ENCODE results near the gene STAB2.

GRCh38 chr12:103647267-103647666 lies 60.2 kb downstream of the STAB2 start:
- TF ChIP-seq, protein P1, sequence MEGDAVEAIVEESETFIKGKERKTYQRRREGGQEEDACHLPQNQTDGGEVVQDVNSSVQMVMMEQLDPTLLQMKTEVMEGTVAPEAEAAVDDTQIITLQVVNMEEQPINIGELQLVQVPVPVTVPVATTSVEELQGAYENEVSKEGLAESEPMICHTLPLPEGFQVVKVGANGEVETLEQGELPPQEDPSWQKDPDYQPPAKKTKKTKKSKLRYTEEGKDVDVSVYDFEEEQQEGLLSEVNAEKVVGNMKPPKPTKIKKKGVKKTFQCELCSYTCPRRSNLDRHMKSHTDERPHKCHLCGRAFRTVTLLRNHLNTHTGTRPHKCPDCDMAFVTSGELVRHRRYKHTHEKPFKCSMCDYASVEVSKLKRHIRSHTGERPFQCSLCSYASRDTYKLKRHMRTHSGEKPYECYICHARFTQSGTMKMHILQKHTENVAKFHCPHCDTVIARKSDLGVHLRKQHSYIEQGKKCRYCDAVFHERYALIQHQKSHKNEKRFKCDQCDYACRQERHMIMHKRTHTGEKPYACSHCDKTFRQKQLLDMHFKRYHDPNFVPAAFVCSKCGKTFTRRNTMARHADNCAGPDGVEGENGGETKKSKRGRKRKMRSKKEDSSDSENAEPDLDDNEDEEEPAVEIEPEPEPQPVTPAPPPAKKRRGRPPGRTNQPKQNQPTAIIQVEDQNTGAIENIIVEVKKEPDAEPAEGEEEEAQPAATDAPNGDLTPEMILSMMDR (IDR thresholded peaks at IDR 0.05) = no peak
- no peak for TF ChIP-seq POLR2A (IDR thresholded peaks at IDR 0.05)

Measured in thyroid gland (tissue), 4 donors.